ENCODE data around the gene MSL3.

MSL3 gene

DNA sequence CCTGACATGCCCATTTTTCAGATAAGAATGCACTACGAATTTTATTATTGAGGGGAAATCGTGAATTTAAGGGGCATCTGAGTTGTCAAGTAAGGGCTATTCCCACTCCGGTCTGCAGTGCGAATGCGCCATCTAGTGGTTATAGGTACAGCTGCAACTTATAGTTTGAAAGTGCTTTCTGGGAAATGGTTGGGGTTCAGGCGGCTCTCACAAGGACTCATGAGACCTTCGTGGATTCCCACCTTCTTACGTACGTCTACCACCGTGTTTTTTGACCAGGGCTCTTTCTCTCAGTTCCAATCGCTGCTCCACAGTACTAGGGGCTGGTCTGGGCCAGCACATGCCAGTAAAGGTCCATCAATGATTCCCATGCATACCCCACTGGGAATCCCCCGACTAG is 12.3 kb downstream of the MSL3 start:
- TF ChIP-seq, protein P1, sequence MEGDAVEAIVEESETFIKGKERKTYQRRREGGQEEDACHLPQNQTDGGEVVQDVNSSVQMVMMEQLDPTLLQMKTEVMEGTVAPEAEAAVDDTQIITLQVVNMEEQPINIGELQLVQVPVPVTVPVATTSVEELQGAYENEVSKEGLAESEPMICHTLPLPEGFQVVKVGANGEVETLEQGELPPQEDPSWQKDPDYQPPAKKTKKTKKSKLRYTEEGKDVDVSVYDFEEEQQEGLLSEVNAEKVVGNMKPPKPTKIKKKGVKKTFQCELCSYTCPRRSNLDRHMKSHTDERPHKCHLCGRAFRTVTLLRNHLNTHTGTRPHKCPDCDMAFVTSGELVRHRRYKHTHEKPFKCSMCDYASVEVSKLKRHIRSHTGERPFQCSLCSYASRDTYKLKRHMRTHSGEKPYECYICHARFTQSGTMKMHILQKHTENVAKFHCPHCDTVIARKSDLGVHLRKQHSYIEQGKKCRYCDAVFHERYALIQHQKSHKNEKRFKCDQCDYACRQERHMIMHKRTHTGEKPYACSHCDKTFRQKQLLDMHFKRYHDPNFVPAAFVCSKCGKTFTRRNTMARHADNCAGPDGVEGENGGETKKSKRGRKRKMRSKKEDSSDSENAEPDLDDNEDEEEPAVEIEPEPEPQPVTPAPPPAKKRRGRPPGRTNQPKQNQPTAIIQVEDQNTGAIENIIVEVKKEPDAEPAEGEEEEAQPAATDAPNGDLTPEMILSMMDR (IDR thresholded peaks at IDR 0.05): peak; percentile 73
- no peak for TF ChIP-seq ZFX (IDR thresholded peaks at IDR 0.05; ENCODE audit: borderline replicate concordance)
- H3K27ac ChIP-seq: no peak overlapping the region

DNA sequence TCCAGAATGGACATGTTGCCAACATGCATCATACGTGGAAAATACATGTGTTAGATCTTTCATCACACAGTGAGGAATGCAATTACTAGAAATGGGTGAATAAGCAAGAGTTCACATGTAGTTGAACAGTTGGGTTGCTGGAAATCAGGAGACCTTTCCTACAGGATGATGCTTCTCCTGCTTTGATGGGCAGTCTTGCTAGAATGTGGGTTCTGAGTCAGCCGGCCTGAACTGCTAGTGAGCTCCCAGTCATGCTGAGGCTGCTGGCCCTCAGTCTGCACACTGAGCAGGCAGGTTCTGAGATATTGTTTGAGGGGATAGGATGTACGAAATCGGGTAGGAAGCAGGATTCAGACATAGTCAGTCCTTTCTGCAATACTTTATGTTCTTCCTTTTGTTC is 20.2 kb downstream of the MSL3 start:
- H3K27ac ChIP-seq: no peak overlapping the region
- no peak for TF ChIP-seq ZFX (IDR thresholded peaks at IDR 0.05; ENCODE audit: borderline replicate concordance)
- TF ChIP-seq, protein P1 (IDR thresholded peaks at IDR 0.05): no peak

DNA sequence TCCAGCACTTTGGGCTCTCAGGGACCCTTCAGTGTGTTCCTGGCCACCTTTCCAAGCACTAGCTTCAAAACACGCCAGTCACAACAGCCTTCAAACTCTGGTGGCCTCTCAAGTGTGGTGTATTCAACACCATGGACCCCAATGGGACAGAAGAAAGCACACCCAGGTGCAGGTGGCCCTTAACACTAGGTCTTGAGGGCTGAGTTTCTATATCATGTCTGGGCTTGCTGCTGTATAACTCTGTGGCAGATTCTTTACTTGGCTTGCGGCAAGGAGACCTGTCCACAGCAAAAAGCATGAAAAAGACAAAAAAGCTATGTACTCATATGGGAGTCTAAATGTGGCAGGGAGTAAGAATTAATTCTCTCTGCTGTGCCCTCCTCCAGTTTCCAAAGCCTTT is 23.1 kb downstream of the MSL3 start:
- TF ChIP-seq ZFX (IDR thresholded peaks at IDR 0.05; ENCODE audit: borderline replicate concordance): no peak
- TF ChIP-seq, protein P1 (IDR thresholded peaks at IDR 0.05): no peak
- no peak overlapping the region for H3K27ac ChIP-seq

- TF ChIP-seq ZFX (IDR thresholded peaks at IDR 0.05; ENCODE audit: borderline replicate concordance): no peak
- TF ChIP-seq, protein P1 (IDR thresholded peaks at IDR 0.05): no peak
- H3K27ac ChIP-seq: no peak overlapping the region
Measured at GRCh38 chrX:11781734-11782370, 23.8 kb downstream of the MSL3 start.

DNA sequence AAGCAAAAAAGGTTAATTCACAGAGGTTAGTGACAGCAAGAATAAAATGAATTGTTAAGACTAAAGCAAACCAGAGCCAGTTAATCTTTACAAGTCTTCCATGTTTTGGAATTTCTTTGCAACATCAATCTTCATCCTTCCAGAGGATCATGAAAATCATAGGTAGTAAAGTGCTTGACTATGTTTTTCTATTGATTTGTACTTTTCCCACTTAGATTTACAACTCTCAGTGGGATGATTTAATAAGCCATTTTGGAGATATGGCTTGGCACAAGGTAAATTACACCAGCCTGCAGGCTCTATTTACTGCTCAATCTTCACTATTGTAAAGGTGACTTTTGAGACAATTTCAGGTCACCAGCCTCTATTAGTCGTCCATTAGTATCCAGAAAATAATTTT is 26.5 kb downstream of the MSL3 start:
- TF ChIP-seq, protein P1 (IDR thresholded peaks at IDR 0.05): no peak
- TF ChIP-seq ZFX (IDR thresholded peaks at IDR 0.05; ENCODE audit: borderline replicate concordance): no peak
- H3K27ac ChIP-seq: no peak overlapping the region

- H3K27ac ChIP-seq: no peak overlapping the region
- TF ChIP-seq, protein P1 (IDR thresholded peaks at IDR 0.05): no peak
- TF ChIP-seq ZFX (IDR thresholded peaks at IDR 0.05; ENCODE audit: borderline replicate concordance): no peak
Measured at GRCh38 chrX:11786862-11787261, 28.8 kb downstream of the MSL3 start.

- no peak overlapping the region for H3K27ac ChIP-seq
- TF ChIP-seq, protein P1 (IDR thresholded peaks at IDR 0.05): peak; percentile 45
- no peak for TF ChIP-seq ZFX (IDR thresholded peaks at IDR 0.05; ENCODE audit: borderline replicate concordance)
Measured at GRCh38 chrX:11787564-11787963, 29.5 kb downstream of the MSL3 start.

Measured in 22Rv1 (cell line).